T-helper 2 cell treated with Interferon-gamma antibody and Interleukin-4, amounts not matched to agents 5 μg/mL and 100 μg/mL, for 36 hours (primary cell): ENCODE measurements around the gene WRAP73.
A peak's percentile ranks its signal among the peaks of the same experiment; 100 is the strongest.

Experiments used
- DNase-seq: peaks from one replicate; pipeline ENCODE4 v3.0.0; 2021; ENCODE audit warnings: low spot score
- H3K27ac Mint-ChIP-seq: one replicate; pipeline ENCODE4 v1.8.0; 2021; ENCODE audit warnings: mild to moderate bottlenecking, mixed read lengths
- H3K27me3 Mint-ChIP-seq: one replicate; pipeline ENCODE4 v1.8.0; 2021; ENCODE audit warnings: low read depth, mixed read lengths
- H3K36me3 Mint-ChIP-seq: one replicate; pipeline ENCODE4 v1.8.0; 2021; ENCODE audit warnings: low read depth, mixed read lengths
- H3K4me1 Mint-ChIP-seq: one replicate; pipeline ENCODE4 v1.8.0; 2021; ENCODE audit warnings: low read depth, mixed read lengths
- H3K4me3 Mint-ChIP-seq: one replicate; pipeline ENCODE4 v1.8.0; 2022; ENCODE audit warnings: mild to moderate bottlenecking, moderate library complexity, mixed read lengths
- H3K9me3 Mint-ChIP-seq: one replicate; pipeline ENCODE4 v1.8.0; 2021; ENCODE audit warnings: mixed read lengths

Gene WRAP73, protein sequence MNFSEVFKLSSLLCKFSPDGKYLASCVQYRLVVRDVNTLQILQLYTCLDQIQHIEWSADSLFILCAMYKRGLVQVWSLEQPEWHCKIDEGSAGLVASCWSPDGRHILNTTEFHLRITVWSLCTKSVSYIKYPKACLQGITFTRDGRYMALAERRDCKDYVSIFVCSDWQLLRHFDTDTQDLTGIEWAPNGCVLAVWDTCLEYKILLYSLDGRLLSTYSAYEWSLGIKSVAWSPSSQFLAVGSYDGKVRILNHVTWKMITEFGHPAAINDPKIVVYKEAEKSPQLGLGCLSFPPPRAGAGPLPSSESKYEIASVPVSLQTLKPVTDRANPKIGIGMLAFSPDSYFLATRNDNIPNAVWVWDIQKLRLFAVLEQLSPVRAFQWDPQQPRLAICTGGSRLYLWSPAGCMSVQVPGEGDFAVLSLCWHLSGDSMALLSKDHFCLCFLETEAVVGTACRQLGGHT

DNA sequence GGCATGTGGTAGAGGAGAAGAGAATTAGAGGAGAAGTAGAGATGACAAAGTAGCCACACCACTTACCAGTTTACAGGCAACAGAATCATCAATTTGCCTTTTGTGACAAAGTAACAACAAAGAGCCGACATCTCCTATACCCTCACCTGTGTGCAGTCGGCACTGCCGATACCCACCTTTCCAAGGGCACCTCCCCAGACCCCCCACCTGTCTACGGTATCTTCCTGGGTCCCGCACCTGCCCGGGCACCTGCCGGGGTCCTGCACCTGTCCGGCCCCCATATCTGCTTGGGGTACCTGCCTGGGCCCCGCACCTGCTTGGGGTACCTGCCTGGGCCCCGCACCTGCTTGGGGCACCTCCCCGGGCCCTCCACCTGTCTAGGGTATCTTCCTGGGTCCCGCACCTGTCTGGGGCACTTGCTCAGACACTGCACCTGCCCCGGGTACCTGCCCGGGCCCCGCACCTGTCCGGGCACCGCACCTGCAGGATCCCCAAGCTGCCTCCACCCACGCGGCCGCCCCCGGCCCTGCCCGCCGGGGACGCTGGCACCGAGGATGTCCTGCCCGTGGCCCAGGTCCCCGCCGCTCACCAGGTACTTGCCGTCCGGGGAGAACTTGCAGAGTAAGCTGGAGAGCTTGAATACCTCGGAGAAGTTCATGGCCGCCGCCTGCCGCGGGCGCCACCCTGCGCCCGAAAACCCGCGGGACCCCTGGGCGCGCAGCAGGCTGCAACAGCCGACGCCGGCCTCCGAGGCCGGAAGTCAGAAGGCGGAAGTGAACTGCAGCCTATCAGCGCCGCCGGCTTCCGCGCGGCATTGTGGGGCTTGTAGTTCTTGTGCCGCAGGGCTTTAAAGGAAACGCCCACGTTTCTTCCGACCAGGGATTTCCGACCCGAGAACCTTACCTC is at the start of gene WRAP73:
WRAP73 (minus strand) TSS at position 762 of the 906 bp plus-strand sequence; CDS start at position 658, 104 bp downstream.
- peak within 1 kb of the TSS; percentile 41 for H3K27ac Mint-ChIP-seq
- H3K4me1 Mint-ChIP-seq, result peaks cover 17% of the 10 kb centered on the region
- DNase-seq, result peak; percentile 93
- no peaks in the 10 kb centered on the region for H3K9me3 Mint-ChIP-seq
- peak within 1 kb of the TSS; percentile 82 for H3K4me3 Mint-ChIP-seq
- peaks cover 12% of the 10 kb centered on the region for H3K36me3 Mint-ChIP-seq
- peaks cover 25% of the 10 kb centered on the region for H3K27me3 Mint-ChIP-seq

DNA sequence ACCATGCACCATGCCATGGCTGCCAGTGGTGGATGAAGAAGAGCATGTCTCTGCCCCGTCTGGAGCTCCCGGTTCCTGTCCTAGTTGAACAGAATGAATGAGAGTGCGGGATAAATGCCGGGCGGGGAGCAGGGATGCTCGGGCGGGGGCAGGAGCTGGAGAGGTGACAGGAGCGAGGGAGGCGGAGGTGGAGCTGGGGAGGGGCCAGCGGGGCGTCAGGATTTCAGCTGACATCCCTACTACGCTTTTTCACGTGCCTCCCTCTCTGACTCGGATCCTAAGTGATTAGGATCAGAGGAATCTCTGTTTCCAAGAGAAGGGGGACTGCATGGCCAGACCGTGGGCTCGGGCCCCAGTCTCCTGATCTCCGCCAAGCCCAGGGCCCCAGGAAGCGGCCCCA is 49.7 kb upstream of the WRAP73 start:
- Mint-ChIP-seq H3K4me3 (no peak overlapping the region), H3K4me1 (peaks cover 4% of the 10 kb centered on the region), H3K36me3 (no peaks in the 10 kb centered on the region), H3K27ac (no peak overlapping the region), H3K9me3 (no peaks in the 10 kb centered on the region), H3K27me3 (no peaks in the 10 kb centered on the region)
- no peak for DNase-seq

DNA sequence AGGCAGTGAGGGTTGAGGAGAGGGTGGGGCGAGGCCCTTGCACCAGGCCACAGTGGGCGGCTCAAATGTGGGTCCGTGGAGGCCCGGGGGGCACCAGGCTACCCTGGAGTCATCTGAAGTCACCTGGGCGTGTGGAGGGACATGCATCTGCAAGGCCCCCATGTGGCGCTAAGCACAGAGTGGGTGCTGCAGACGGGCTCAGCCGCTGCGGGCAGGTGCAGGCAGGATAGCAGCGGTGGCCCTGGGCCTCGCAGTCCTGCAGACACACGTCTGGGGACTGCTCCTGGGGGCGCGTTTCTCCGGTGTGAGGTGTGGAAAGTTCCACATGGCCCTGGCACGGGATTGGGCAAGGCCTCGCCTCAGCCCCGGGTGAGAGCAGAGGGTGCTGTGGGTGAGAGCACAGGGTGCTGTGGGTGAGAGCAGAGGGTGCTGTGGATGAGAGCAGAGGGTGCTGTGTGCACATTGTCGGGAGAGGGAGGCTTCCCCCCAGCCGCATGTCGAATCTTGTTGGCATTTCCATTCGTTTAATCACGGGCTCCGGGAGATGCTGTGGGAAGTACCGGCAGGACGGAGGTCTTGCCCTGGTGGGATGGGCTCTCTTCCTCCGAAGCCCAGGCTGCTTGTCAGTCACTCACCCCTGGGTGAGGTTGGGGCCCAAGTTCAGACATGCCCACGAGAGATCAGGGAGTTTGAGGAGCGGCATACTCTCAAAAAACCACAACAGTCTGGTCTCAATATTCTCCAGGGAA is 48.9 kb upstream of the WRAP73 start:
- Mint-ChIP-seq H3K4me3 (no peak overlapping the region), H3K4me1 (no peaks in the 10 kb centered on the region), H3K27ac (no peak overlapping the region), H3K27me3 (no peaks in the 10 kb centered on the region), H3K36me3 (no peaks in the 10 kb centered on the region), H3K9me3 (no peaks in the 10 kb centered on the region)
- no peak for DNase-seq

DNA sequence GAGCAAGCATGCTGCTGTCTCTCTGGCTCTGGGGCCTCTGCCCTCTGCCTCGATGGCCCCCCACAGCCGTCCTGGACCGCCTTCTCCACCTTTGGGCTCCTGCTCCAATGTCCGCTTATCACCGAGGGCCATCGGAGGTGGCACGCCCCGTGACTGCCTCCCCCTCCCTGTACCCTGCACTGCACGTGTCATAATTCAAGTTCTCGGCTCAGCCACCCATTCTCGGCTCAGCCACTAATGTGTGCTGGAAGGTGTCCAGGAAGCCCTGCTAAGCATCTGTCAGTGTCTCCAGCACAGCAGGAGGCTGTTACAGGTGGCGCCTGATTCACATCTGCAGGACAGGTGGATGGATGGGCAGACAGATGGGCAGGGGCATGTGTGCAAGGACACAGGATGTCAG is 47.9 kb upstream of the WRAP73 start:
- no peak for DNase-seq
- Mint-ChIP-seq H3K36me3 (no peaks in the 10 kb centered on the region), H3K27ac (no peak overlapping the region), H3K4me3 (no peak overlapping the region), H3K27me3 (no peaks in the 10 kb centered on the region), H3K4me1 (no peaks in the 10 kb centered on the region), H3K9me3 (no peaks in the 10 kb centered on the region)

DNA sequence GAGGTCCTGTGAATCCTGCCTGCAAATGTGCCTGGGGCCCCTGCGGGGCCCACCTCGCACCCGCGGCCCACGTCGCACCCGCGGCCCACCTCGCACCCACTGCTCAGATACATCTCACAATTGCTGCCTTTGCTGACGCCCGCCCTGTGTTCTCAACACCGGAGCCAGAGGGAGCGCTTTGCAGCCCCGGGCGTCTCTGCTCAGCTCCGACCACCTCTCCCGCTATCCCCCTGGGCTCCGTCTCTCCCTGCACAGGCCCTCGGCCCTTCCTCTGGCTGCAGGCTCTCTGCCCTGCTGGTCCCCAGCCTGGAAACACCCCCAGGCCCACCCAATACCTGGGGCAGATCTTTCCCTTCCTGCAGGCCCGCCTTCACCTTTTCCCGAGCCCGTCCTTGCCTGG is 47.2 kb upstream of the WRAP73 start:
- Mint-ChIP-seq H3K27ac (no peak overlapping the region), H3K4me3 (no peak overlapping the region), H3K36me3 (no peaks in the 10 kb centered on the region), H3K27me3 (no peaks in the 10 kb centered on the region), H3K9me3 (no peaks in the 10 kb centered on the region), H3K4me1 (no peaks in the 10 kb centered on the region)
- DNase-seq, result no peak

DNA sequence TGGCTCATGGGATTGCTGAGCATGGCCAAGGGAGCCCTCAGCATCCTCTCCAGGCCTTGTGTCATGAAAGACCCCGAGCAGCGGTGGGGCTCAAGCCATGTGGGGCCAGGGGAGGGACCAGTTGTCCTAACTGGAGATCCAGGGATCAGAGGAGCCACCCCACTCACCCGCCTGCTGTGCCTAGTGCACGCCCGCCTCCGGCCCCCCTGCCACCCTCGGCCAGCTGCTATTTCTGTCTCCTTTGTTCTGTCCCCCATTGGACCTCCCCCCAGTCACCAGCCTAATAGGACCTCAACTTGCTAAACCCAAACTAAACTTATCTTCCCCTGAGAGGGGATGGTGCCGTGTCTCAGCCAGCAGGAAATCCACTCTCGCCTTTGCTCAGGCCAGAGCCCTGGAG is 46.8 kb upstream of the WRAP73 start:
- Mint-ChIP-seq H3K4me3 (no peak overlapping the region), H3K9me3 (no peaks in the 10 kb centered on the region), H3K4me1 (no peaks in the 10 kb centered on the region), H3K27ac (no peak overlapping the region), H3K36me3 (no peaks in the 10 kb centered on the region), H3K27me3 (no peaks in the 10 kb centered on the region)
- DNase-seq, result no peak

DNA sequence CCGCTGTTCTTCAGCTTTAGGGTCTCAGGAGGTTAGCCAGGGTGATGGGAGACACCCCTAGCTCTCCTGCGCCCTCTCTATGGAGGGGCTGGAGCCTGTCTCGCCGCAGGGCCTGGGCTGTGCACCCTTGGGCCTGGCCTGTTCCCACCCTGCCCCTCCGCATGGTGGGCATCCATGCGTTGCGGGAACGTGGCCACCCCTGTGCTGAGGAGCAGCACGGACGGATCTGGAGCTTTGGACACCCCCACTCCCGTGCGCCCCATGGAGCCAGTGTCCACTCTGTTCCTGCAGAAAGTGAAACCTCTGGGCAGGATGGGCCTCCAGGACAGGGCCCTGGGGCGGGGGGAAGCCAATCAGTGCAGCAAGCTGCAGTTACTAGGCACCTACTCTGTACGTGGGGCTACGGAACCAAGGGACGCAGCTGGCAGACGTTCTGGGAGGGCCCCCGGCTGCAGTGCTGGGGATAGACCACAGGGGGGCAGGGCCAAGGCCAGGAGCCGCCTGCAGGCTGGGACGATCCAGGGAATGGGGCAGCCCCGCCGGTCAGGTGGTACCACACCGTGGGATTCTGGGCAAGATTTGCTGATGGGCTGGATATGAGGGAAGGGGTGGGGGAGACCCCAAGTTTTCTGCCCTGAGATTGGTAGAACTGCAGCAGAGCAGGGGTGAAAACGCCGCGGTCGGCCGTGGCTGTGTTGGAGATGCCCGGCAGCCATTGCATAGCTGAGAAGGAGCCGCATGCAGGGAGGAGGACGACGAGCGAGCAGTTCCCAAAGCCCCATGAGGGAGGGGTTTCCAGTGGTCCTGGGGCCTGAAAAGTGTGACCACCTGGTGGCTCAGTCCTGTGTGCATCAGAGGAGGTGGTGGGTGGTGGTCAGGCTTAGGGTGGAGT is 45.7 kb upstream of the WRAP73 start:
- H3K4me3 Mint-ChIP-seq, result no peak overlapping the region
- H3K4me1 Mint-ChIP-seq, result no peaks in the 10 kb centered on the region
- H3K27ac Mint-ChIP-seq, result no peak overlapping the region
- H3K36me3 Mint-ChIP-seq, result no peaks in the 10 kb centered on the region
- H3K9me3 Mint-ChIP-seq, result no peaks in the 10 kb centered on the region
- H3K27me3 Mint-ChIP-seq, result no peaks in the 10 kb centered on the region
- DNase-seq, result no peak

DNA sequence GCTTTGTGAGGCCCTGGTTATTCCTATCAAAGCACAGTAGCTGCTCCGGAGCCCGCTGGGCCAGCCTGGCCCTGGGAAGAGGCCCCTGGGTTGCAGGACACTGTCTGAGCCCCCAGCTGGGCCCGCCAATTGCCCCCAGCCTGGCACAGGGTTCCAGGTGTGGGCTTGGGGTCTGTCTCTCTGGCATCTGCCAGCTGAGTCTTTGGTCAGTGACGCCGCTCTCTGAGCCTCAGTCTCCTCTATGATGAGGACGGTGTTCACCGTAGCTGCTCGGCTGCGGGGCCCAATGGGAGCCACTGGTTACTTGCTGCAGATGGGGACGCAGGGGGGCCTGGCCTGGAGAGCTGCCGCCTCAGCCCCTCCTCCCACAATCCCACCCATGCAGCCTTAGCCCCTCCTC is 43.4 kb upstream of the WRAP73 start:
- H3K27ac Mint-ChIP-seq, result no peak overlapping the region

DNA sequence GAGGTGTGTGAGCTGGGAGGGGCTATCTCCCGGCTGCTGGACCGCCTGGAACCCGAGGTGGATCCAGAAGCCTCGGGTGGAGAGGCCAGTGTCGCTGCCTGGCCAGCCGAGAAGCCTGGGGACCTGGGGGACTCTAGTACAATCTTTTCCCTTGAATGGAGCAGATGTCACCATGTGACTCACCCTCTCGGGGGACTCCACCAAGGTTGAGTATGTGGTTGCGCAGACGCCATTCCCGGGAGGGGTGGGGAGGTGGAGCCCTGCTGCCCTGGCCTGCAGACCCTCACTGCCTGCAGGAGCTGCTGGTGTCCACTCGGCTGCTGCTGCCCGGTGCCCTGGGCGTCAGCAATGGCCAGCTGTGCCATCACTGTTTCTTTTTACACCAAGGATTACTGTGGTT is 42.7 kb upstream of the WRAP73 start:
- H3K27ac Mint-ChIP-seq, result no peak overlapping the region
- H3K27me3 Mint-ChIP-seq, result no peaks in the 10 kb centered on the region
- H3K4me1 Mint-ChIP-seq, result no peaks in the 10 kb centered on the region
- H3K4me3 Mint-ChIP-seq, result no peak overlapping the region
- H3K36me3 Mint-ChIP-seq, result no peaks in the 10 kb centered on the region
- no peaks in the 10 kb centered on the region for H3K9me3 Mint-ChIP-seq
- no peak for DNase-seq

More for the DNA sequence above, 43.4 kb upstream of the WRAP73 start:
- H3K9me3 Mint-ChIP-seq, result no peaks in the 10 kb centered on the region
- H3K36me3 Mint-ChIP-seq, result no peaks in the 10 kb centered on the region
- H3K4me3 Mint-ChIP-seq, result no peak overlapping the region
- DNase-seq, result no peak
- no peaks in the 10 kb centered on the region for H3K4me1 Mint-ChIP-seq
- no peaks in the 10 kb centered on the region for H3K27me3 Mint-ChIP-seq

DNA sequence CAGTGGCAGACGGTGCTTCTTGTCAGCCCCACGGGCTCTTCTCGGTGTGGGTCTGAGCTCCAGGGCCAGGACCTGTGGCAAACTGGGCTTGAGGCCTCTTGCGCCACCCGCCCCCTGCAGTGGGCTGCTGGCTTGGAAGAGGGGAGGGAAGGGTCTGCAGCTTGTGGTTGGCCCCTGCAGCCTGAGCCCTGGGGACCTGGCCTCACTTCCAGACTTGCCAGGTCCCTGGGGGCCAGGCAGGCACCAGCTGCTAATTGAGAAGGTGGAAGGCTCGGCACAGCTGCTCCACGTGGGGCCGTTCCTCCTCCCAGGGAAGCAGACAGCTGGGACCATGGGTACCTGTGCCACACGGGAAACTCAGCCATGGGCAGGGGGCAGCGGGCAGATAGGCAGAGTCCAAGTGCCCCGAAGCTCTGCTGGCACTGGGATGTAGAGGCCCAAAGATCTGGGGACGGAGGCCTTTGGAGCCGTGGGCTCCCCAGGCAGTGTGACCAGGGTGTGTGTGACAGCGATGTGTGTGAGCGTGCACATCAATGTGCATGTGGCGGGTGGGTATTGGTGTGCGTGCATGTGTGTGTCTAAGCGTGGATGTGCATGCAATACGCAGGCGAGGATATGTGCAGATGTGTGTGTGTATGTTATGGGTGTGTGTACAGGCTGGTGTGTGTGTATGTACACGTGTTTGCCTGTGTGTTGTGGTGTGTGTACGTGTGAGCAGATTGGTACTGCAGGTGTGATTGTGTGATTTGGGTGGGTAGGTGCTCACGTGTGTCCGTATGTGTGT is 41.7 kb upstream of the WRAP73 start:
- Mint-ChIP-seq H3K36me3 (no peaks in the 10 kb centered on the region), H3K4me1 (no peaks in the 10 kb centered on the region), H3K9me3 (no peaks in the 10 kb centered on the region), H3K27me3 (no peaks in the 10 kb centered on the region), H3K4me3 (no peak overlapping the region), H3K27ac (no peak overlapping the region)
- DNase-seq, result no peak

DNA sequence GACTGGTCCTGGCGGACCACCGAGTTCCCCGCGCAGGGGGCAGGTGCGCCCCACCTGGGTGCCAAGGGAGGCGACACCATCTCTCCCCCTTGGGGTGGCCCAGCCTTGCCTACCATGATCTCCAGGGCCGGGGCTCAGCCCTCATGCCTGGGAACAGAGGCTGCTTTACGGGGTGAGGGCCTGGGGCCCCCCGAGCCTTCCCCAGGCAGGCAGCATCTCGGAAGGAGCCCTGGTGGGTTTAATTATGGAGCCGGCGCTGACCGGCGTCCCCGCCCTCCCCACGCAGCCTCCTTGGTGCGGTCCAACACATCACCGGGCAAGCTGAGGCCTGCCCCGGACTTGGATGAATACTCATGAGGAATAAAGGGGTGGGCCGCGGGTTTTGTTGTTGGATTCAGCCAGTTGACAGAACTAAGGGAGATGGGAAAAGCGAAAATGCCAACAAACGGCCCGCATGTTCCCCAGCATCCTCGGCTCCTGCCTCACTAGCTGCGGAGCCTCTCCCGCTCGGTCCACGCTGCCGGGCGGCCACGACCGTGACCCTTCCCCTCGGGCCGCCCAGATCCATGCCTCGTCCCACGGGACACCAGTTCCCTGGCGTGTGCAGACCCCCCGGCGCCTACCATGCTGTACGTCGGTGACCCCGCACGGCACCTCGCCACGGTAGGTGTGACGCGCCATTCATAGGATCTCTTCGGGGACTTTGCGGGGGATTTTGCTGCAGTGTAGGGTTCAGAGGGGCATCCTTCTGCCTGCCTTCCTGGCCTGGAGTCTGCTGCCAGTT is 40.6 kb upstream of the WRAP73 start:
- no peaks in the 10 kb centered on the region for H3K36me3 Mint-ChIP-seq
- DNase-seq, result no peak

DNA sequence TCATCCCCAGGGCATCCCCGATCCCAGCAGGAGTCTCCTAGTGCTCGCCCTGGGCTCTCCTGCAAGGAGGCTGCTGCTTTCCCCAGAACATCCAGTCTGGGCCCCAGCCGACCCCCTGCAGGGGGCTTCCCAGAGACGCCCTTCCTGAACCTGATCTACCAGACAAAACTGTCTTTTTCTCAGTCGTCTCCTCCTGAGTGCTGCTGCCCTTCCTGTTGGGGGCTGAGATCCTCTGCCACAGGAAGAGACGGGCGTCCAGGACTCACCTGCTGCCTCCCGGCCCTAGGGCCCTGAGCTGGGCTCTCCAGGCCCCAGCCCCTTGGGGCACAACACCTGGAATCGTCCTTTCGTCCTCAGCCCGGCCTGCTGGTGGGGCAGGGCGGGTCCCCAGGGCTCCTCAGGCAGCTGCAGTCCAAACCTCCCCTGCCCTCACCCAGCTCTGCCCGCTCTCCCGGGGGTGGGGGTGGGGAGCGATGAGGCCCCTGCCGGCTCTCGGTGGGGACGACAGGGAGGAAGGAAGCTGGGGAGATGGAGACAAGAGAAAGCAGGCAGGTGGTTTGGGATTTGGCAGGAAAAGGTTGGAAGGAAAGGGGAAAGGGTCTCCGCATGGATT is 39.3 kb upstream of the WRAP73 start:
- H3K9me3 Mint-ChIP-seq, result no peaks in the 10 kb centered on the region
- no peak overlapping the region for H3K4me3 Mint-ChIP-seq
- H3K4me1 Mint-ChIP-seq, result no peaks in the 10 kb centered on the region
- DNase-seq, result no peak
- H3K27ac Mint-ChIP-seq, result no peak overlapping the region
- H3K27me3 Mint-ChIP-seq, result no peaks in the 10 kb centered on the region
- no peaks in the 10 kb centered on the region for H3K36me3 Mint-ChIP-seq

More for the DNA sequence above, 40.6 kb upstream of the WRAP73 start:
- H3K9me3 Mint-ChIP-seq, result no peaks in the 10 kb centered on the region
- H3K27me3 Mint-ChIP-seq, result no peaks in the 10 kb centered on the region
- H3K4me3 Mint-ChIP-seq, result no peak overlapping the region
- H3K27ac Mint-ChIP-seq, result no peak overlapping the region
- H3K4me1 Mint-ChIP-seq, result no peaks in the 10 kb centered on the region
